NCI-H2107 (cell line): ENCODE results near the gene CDC14A.
"Not testable (repeated sequence)": the region's sequence is repeated elsewhere in the genome, so short reads cannot be mapped to it uniquely, and the experiment has no call there.

Experiments
- DNase-seq: peaks from one replicate; lab custom pipeline; 2025; lab: John Stamatoyannopoulos, UW

The CDC14A gene

DNA sequence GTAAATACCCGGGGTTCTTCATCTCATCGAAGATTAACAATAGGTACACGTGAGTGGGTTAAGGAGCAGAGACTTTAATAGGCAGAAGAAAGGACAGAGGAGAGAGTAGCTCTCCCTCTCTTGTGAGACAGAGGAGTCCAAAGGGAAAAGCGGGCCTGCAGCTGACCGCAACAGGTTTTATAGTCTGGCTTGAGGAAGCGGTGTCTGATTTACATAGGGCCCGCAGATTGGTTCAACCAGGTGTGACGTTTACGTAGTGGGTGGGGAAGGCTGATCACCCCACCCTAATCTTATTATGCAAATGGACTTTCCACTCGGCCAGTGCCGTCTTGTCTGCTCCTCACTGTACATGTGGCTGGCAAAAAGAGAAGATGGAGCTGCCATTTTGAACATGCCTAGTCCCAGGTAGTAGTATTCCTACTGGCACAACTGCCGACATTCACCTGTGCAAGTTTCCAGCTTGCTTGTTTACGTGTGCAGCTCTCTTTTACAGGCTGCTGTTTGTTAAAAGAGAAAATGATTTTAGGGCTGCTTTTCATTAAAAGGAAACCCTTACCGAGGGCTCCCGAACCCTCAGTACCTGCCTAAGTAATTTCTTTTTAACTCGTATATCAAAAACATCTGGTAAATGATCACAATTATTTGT, 10.6 kb downstream of the CDC14A start:
- no peak for DNase-seq

DNA sequence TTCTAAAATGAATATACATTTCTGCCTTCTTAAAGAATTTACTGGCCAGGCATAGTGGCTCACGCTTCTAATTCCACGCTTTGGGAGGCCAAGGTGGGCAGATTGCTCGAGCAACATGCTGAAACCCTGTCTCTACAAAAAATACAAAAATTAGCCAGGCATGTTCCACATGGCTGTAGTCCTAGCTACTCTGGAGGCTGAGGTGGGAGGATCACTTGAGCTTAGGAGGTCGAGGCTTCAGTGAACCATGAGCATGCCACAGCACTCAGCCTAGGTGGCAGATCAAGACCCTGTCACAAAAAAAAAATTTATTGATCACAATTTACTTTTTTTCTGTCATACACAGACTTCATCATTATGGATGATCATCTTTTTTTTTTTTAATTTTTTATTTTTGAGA, 11.5 kb downstream of the CDC14A start:
- no peak for DNase-seq

DNA sequence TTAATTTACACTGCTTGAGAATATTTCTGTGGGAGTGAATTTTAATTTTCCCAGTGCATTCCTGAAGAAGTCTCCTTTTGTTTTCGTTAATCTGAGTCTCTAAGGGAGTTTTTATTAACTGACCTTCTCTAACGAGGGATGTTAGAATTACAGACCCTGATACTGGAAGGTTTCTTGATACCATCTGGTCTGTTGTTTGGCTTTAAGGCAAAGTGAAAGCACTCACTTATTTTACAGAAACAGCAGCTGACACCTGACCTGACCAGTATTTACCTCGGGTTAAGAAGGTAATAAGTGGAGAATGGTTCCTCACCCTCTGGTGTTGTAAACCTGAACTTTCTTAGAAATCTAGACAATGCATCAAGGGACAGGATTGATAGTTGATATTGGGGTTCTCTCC, 12.4 kb downstream of the CDC14A start:
- no peak for DNase-seq

DNA sequence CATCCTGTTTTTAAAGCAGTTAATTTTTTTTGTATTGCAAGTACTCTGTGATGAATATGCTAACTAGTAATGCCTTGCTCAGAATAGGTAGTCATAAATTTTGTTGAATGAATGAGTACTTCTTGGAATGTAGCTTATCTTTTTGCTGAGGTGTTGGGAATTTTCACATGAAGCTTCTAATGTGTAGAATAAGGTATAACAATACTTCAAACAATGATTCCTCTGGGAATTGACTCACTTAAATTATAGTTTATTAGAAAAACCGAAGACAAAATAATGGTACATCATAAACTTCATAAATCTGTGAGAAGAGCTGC, 13.9 kb downstream of the CDC14A start:
- no peak for DNase-seq

DNA sequence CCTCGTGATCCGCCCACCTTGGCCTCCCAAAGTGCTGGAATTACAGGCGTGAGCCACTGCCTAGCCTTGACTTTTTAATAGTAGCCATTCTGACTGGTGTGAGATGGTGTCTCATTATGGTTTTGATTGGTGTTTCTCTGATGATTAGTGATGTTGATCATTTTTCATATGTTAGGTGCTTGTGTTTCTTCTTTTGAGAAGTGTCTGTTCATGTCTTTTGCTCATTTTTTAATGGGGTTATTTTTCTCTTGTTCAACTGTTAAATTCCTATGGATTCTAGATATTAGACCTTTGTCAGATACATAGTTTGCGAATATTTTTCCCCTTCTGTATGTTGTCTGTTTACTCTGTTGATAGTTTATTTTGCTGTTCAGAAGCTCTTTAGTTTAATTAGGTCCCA, 17.0 kb downstream of the CDC14A start:
- DNase-seq, result not testable (repeated sequence)

DNA sequence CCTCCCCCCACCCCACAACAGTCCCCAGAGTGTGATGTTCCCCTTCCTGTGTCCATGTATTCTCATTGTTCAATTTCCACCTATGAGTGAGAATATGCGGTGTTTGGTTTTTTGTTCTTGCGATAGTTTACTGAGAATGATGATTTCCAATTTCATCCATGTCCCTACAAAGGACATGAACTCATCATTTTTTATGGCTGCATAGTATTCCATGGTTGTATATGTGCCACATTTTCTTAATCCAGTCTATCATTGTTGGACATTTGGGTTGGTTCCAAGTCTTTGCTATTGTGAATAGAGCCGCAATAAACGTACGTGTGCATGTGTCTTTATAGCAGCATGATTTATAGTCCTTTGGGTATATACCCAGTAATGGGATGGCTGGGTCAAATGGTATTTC, 21.6 kb downstream of the CDC14A start:
- DNase-seq, result not testable (repeated sequence)

DNA sequence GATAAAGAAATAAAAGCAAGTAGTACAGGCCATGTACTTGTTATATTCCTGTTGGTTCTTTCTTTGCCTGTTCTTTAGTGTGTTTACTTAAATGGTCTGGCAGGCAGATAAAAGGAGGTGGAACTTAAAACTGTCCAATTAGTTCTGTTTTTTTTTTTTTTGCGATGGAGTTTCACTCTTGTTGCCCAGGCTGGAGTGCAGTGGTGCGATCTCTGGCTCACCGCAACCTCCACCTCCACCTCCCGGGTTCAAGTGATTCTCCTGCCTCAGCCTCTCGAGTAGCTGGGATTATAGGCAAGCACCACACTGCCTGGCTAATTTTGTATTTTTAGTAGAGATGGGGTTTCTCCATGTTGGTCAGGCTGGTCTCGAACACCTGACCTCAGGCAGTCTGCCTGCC, 24.6 kb downstream of the CDC14A start:
- not testable (repeated sequence) for DNase-seq

DNA sequence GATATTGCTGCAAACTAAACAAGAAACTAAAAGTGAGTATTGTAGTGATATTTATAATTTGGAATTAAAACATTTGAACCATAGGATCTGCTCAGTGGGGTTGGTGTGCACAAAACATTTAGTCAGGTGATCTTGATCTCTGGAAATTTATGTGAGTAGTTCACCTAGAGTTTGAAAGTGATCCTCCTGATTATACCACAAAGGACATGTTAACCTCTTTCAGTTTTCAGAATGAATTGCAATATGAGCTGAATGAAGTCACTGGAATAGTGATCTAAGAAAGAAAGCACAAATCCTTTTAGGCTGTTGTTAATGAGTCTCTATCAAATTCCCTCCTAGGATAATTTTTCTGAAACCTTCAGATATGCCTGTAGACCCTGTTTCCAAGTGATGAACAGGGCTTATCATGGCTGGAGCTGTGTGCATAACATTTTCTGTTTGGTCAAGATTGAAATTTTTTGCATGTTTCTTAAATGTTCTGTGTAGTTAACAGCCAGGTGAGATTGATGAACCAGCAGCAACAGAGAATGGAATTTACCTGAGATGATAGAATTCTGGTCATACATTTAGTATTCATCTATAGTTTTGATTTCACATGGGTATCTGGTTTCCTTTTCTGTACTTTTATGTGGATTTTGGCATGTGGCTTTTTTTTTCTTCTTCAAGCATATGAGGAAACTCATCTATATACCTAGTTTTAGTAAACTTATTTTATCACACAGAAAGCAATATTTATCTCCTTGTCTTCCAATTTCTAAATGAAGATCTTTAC, 25.5 kb downstream of the CDC14A start:
- DNase-seq, result no peak

DNA sequence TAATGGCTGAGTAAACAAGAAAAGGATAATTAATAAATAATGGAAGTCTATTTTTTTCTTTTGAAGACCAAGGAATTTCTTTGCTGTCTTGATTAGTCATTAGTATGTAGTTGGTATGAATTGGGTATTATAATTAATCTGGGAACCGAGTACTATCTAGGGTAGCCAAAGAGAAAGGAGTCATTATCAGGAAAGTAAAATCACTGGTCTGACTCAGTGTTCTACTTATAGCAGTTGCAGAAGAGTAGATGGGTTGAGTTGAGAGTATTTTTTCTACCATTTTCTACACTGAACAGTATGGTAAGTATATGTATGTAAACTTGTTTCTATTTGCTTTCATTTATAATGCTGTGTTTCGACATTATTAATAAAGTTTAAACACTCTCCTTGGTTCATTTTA, 26.6 kb downstream of the CDC14A start:
- no peak for DNase-seq

DNA sequence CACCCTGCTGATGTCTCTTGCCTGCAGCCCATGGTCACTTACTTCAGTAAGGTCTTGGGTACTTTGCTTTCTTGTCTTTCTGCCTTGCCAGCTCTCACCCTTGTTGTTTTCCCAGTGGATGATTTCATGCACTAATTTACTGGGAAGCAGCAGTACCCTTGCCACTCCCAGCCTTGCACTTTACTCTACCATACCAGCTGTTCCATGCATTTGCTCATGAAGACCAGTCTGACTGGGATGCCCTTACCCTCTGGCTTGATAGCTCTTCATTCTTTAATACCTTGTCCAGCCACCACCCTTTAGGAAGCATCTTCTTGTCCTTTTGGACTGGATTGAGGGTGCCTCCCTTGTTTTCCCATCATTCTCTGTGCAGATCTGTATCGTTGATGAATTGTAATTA, 28.3 kb downstream of the CDC14A start:
- no peak for DNase-seq

DNA sequence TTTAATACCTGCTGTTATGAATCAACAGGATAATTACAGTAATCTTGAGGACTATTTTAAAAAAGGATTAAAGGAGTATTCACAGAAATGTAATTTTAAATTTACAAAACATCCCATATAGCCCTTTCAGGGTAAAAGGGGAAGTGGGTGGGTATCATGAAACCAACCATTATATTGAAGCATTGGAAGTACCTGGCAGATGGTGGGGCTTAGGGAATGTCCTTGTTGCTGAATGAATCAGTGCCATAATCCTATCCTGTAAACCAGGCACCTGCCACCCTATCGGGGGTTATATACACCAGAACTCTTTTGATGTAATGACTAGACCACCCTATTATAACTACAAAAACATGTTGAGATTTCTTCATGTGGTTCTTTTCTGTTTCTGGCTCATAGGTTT, 30.4 kb downstream of the CDC14A start:
- no peak for DNase-seq

DNA sequence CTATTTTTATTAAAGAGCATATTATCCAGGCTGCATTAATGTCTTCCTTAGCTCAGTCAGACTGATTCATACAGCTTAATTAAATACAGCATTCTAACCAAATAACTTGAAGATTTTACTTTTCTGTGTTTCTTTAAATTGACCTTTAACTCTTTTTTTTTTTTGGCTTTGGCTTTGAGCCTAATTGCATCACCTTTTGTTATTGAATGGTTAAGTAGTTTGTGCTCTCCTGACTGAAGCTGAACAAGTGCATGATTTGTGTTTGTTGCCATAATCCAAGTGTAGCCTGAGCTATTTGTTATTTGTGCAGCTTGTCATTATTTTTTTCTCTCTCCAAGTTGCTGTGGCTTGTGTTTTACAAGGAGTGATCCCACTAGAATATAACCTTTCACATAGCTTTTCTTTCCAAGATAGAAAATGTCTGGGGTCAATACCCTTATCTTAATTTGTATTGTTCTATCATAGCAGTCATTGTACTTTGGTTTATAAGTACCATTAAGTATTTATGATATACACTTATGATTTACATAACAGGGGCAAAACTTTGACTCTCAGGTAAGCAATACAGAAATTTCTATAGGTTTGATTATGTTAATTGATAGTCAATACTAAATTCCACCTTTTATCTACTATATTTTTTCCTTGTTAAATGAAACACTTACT, 31.6 kb downstream of the CDC14A start:
- DNase-seq, result no peak

DNA sequence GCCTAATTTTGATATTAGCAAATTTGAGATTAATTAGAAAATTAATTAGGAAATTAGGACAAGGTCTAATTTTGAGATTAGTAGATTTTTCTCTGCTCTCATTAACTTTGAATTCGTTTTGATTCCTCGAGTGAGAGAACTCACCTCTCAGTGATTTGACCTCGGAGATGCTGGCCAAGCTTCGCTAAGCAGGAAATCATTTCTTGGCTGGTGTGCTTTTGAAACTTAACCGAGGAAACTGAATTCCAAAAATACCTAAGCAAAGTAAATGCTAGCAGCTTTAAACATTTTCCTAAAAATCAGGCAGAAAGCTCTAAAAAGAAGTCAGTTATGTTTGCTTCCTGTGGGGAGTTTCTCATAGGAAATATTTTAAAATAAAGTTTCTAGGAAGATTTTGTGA, 34.9 kb downstream of the CDC14A start:
- no peak for DNase-seq

DNA sequence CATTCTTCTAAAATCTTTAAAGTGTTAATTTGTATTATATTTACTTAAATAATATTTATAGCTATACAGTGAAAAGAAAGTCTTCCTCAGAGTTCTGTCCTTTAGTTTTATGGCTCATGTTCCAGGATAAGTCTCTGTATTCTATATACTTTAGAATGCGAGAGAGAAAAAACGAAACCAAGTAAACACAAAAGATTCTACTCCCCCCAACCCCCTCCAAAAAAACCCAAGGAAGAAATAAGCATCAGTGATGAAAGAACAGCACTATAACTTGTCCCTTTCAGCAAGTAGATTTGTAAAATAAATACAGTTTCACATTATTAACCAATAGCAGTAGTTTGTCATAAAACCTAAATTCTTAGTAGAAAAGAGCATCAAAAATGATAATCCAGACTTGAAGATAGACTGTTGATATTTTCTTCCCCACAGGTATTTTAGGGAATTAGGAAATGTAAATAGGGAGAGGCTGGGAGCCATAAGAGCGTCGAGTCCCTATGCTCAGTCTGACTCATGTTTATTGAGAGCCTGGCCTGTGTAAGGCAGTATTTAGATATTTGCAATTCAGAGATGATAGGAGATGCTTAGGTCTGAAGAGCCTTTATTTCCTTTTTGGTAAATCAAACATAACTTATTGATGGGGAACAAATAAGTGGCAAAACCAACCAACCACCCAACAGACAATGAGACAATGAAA, 35.5 kb downstream of the CDC14A start:
- no peak for DNase-seq

DNA sequence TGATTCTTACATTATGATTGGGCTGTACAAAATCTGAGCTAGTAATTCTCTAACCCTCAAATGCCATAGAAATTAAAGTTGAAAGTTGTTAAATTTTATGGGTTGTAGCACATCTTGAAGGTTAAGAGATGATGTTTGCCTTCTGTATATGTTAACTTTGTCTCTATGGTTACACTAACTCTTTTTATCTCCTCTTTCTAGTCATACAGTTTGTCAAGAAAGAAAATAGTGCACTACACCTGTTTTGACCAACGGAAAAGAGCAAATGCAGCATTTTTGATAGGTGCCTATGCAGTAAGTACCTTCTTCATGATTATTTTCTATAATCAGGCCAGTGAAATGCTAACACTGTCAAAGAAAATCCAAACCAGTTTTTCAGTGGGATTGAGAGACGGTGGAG, 38.2 kb downstream of the CDC14A start:
- DNase-seq, result no peak

DNA sequence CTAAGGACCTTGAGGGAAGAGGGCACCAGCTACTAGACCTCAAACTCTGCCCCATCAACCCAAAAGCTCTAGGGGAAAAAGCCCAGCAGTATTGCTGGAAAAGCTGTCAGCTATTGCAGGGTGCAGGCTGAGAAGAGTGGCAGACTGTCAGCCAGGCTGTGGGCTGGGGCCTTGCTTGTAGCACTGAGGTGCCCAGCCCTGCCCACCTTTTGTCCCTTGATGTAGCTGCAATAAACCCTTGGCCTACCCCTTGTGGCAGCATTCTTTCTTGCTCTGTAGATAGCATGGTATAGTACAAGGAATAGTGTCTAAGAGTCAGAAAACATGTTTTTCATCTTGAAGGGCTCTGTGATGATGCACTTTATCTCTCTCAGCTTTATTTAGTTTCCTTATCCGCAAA, 39.4 kb downstream of the CDC14A start:
- DNase-seq, result no peak

DNA sequence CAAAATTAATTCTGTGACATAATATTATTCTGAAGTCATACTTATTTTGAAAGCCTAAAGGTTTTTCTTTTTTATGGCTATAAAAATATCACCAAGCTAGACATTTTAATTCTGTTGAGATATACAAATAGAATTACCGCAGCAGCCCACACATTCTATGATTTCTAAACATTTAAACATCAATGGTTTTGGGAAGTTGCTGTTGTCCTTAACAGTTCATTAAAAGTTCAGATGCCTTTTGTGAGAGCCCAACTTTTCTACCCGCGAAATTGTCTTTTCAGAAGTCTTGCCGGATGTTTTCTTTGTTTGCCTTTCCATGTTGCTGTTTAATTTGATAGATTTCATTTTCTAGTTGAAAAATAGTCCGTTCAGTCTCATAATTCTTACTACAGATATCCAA, 40.5 kb downstream of the CDC14A start:
- no peak for DNase-seq

DNA sequence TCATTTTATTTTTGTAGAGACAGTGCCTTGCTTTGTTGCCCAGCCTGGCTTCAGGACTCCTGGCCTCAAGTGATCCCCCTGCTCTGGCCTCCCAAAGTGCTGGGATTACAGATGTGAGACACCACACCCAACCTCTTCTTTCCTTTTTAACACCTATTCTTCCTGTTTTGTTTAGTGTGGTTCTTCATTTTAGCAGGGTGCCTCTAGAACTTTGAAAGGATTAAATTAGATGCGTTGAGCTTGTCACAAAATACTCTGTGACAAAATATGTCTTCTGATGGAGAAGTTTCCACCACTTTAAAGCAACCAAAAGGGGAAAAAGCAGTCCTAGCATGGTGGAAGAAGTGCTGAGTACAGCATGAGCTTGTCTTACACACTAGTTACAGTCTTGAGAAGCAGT, 42.0 kb downstream of the CDC14A start:
- no peak for DNase-seq

DNA sequence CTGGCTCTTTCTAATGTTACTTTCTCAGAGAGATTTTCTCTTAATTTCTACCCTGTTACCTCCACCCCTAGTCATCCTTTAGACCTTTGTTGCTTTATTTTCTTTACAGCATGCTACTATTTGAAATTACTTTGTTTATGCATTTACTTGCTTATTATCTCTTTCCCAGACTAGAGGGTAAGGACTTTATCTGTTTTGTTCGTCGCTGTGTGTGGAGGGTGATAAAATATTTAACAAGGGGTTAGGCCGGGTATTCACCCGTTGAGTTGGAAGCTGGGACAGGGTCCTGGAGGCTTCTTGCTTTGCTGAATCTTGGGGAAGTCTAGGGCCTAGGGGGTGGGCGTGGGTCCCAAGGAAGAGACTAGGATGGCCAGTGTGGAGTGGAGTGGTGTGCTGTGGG, 43.6 kb downstream of the CDC14A start:
- no peak for DNase-seq

DNA sequence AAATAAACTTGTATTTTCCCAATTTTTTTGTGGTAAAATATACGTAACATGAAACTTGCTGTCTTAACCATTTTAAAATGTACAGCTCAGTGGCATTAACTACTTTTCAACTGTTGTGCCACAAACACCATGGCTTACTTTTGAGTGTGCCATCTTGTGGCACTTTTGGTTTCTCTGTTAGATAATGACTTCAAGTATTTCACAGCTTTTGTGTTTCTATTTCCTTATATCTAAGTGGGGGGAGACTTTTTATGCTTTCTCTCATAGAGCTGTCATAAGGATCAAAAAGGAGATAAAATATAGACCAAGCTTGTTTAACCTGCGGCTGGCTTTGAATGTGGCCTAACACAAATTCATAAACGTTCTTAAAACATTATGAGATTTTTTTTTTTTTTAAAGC, 44.3 kb downstream of the CDC14A start:
- no peak for DNase-seq

DNA sequence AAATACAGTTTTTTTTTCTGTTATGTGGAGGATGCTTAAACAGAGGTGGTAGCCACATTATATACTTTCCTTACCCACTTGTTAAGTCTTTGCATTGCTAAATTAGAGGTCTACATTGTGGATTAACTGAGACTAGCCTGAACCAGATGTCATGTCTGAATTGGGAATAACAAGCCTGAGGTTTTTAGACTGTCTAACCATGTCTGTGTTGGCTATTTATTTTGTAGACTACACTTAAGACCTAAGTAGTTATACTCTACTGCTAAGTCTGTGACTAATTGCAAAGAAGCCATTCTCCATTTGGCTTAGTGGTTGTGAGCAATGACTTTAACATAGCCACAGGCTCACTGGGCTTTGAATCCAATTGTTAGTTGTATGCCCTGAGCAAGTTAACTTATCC, 45.4 kb downstream of the CDC14A start:
- no peak for DNase-seq

DNA sequence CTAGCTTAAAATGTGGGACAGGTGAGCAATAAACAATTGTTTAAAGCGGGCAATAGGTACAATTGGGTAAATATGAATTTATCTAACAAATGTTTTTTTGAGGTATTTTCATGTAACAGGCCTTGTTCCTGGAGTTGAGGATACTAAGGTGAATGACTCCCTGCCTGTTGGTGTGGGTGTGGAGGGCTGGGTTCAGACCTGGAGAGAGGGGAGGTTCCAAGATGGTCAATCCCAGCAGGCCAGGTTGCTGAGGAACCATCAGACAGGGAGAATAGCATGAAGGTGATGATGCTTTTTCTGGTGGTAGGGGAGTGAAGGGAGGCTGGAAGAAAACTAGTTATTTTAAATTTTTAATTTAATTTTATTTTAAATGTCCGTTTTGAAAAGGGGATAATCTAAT, 46.3 kb downstream of the CDC14A start:
- no peak for DNase-seq

DNA sequence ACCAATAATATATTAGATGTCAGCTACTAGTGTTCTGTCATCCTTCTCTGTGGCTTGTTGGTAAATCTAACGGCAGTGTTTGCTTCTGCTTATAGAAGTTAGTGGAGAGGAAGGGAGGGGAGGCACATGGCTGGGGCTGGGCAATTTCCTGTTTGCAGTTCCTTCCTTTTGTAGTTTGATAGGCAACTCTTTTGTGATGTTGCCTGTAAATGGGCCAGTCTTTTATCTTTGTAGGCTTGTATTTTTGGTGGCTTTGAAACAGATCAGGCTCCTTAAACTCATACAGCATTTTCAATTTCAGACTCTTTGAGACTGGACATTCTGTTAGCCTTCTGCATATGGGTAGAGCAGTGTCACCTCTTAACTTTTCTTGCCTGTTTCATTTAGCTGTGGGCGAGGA, 48.1 kb downstream of the CDC14A start:
- DNase-seq, result no peak
